Measurements from ENCODE around the gene FFAR1.

- TF ChIP-seq CTCF (IDR thresholded peaks at IDR 0.05) (no peak), EP300 (IDR thresholded peaks at IDR 0.05) (no peak)
Measured at GRCh38 chr19:35373492-35373891, 25.8 kb downstream of the FFAR1 start.
